ENCODE measurements around the gene PMEPA1. TPM values are rescaled to one million over a fixed set of nuclear protein-coding genes. Genes with fewer than 3 reads are reported as not detected.

The PMEPA1 gene
- total RNA-seq, 1 donor from 2014 or later, result 62.5 TPM

- DNase-seq (ENCODE audit: low read depth), result no peak
- TF ChIP-seq CTCF (conservative IDR thresholded peaks at IDR 0.05; ENCODE audit: low read depth, low read length), result no peak
- H3K4me3 ChIP-seq (ENCODE audit: low read depth, low read length), result no peak overlapping the region
Observed at GRCh38 chr20:57702521-57702920, 7.3 kb downstream of the PMEPA1 start.

GRCh38 chr20:57702091-57702490 is 7.7 kb downstream of the PMEPA1 start:
- no peak for TF ChIP-seq CTCF (conservative IDR thresholded peaks at IDR 0.05; ENCODE audit: low read depth, low read length)
- no peak overlapping the region for H3K4me3 ChIP-seq (ENCODE audit: low read depth, low read length)
- DNase-seq (ENCODE audit: low read depth), result no peak

- no peak for DNase-seq (ENCODE audit: low read depth)
- TF ChIP-seq CTCF (conservative IDR thresholded peaks at IDR 0.05; ENCODE audit: low read depth, low read length), result no peak
- no peak overlapping the region for H3K4me3 ChIP-seq (ENCODE audit: low read depth, low read length)
Observed at GRCh38 chr20:57701651-57702050, 8.2 kb downstream of the PMEPA1 start.

GRCh38 chr20:57701090-57701489 is 8.7 kb downstream of the PMEPA1 start:
- DNase-seq (ENCODE audit: low read depth), result no peak
- TF ChIP-seq CTCF (conservative IDR thresholded peaks at IDR 0.05; ENCODE audit: low read depth, low read length), result no peak

GRCh38 chr20:57699395-57699794 is 10.4 kb downstream of the PMEPA1 start:
- DNase-seq (ENCODE audit: low read depth), result no peak
- no peak for TF ChIP-seq CTCF (conservative IDR thresholded peaks at IDR 0.05; ENCODE audit: low read depth, low read length)
- no peak overlapping the region for H3K4me3 ChIP-seq (ENCODE audit: low read depth, low read length)

More at GRCh38 chr20:57701090-57701489, 8.7 kb downstream of the PMEPA1 start:
- no peak overlapping the region for H3K4me3 ChIP-seq (ENCODE audit: low read depth, low read length)

- no peak for DNase-seq (ENCODE audit: low read depth)
- no peak overlapping the region for H3K4me3 ChIP-seq (ENCODE audit: low read depth, low read length)
- TF ChIP-seq CTCF (conservative IDR thresholded peaks at IDR 0.05; ENCODE audit: low read depth, low read length), result no peak
Observed at GRCh38 chr20:57698867-57699275, 10.9 kb downstream of the PMEPA1 start.

GRCh38 chr20:57698116-57698866 is 11.5 kb downstream of the PMEPA1 start:
- H3K4me3 ChIP-seq (ENCODE audit: low read depth, low read length), result no peak overlapping the region

More at GRCh38 chr20:57698116-57698866, 11.5 kb downstream of the PMEPA1 start:
- no peak for TF ChIP-seq CTCF (conservative IDR thresholded peaks at IDR 0.05; ENCODE audit: low read depth, low read length)
- DNase-seq (ENCODE audit: low read depth), result peak; percentile 94
